Nephron progenitor cell (in vitro differentiated cells): ENCODE measurements around the gene MYL9.
A peak's percentile ranks its signal among the peaks of the same experiment; 100 is the strongest.

Experiments used
- DNase-seq: peaks from one replicate; pipeline ENCODE4 v3.0.0; 2021
- H3K27ac Mint-ChIP-seq: 2 replicates; pipeline ENCODE4 v1.8.0; 2021; ENCODE audit warnings: mild to moderate bottlenecking, moderate library complexity, mixed read lengths
- H3K27me3 Mint-ChIP-seq: 2 replicates; pipeline ENCODE4 v1.8.0; 2021; ENCODE audit warnings: mild to moderate bottlenecking, low read depth, mixed read lengths; ENCODE audit not compliant: poor library complexity
- H3K36me3 Mint-ChIP-seq: 2 replicates; pipeline ENCODE4 v1.8.0; 2021; ENCODE audit warnings: low read depth, mixed read lengths
- H3K4me1 Mint-ChIP-seq: 2 replicates; pipeline ENCODE4 v1.8.0; 2021; ENCODE audit warnings: mixed read lengths
- H3K4me3 Mint-ChIP-seq: 2 replicates; pipeline ENCODE4 v1.8.0; 2021; ENCODE audit warnings: mild to moderate bottlenecking, moderate library complexity, mixed read lengths
- H3K9me3 Mint-ChIP-seq: 2 replicates; pipeline ENCODE4 v1.8.0; 2021; ENCODE audit warnings: mild to moderate bottlenecking, moderate library complexity, mixed read lengths
- TF ChIP-seq, protein P1 (sequence below): fragments of 200-600 bp; sonication (generic); IDR thresholded peaks from 2 replicates; pipeline ENCODE4 v1.5.0; 2021; ENCODE audit warnings: antibody characterized with exemption

MYL9 gene

DNA sequence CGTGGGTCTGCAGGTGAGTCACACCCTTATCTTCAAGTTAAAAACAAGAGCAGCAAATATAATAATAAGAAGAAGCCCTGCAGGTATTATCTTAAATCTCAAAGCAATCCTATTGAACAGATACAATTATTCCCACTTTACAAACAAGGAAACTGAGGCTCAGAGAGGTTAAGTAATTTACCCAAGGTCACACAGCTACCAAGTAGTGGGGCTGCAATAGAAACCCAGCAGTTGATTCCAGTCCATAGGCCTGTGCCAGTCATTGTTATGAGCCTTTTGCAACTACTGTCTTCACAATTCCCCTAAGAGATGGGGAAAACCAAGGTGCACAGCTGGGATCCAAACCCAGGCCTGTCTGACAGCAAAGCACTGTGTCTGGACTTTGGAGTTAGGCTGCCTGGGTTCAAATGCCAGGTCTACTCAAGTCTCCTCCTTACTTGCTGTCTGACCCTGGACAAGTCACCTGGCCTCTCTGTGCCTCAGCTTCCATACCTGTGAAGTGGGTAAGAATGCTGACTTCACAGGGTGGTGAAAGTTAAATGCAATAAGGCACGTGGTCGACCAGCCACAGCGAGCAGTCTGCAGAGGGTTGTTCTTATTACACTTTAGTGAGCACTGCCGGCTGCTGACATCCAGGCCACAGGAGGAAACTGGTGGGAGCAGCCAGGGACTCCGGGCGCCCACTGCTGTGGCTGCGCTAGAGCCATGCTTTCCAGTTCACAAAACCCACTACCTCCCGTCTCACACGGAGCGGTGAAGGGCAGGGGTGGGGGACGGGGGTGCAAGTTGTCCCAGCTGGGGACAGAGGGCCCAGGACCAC is 6.1 kb downstream of the MYL9 start:
- no peak for DNase-seq
- Mint-ChIP-seq H3K27me3 (peaks cover 3% of the 10 kb centered on the region), H3K36me3 (peaks cover 15% of the 10 kb centered on the region), H3K4me3 (no peak overlapping the region), H3K9me3 (no peaks in the 10 kb centered on the region), H3K27ac (peak overlapping the region; percentile 72), H3K4me1 (peaks cover 44% of the 10 kb centered on the region)
- TF ChIP-seq, protein P1, sequence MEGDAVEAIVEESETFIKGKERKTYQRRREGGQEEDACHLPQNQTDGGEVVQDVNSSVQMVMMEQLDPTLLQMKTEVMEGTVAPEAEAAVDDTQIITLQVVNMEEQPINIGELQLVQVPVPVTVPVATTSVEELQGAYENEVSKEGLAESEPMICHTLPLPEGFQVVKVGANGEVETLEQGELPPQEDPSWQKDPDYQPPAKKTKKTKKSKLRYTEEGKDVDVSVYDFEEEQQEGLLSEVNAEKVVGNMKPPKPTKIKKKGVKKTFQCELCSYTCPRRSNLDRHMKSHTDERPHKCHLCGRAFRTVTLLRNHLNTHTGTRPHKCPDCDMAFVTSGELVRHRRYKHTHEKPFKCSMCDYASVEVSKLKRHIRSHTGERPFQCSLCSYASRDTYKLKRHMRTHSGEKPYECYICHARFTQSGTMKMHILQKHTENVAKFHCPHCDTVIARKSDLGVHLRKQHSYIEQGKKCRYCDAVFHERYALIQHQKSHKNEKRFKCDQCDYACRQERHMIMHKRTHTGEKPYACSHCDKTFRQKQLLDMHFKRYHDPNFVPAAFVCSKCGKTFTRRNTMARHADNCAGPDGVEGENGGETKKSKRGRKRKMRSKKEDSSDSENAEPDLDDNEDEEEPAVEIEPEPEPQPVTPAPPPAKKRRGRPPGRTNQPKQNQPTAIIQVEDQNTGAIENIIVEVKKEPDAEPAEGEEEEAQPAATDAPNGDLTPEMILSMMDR: no peak

- peaks cover 15% of the 10 kb centered on the region for H3K36me3 Mint-ChIP-seq
- H3K4me3 Mint-ChIP-seq: no peak overlapping the region
- peak overlapping the region; percentile 44 for H3K27ac Mint-ChIP-seq
- no peaks in the 10 kb centered on the region for H3K9me3 Mint-ChIP-seq
- TF ChIP-seq, protein P1: no peak
- DNase-seq: peak; percentile 27
- H3K27me3 Mint-ChIP-seq: peaks cover 3% of the 10 kb centered on the region
- peaks cover 38% of the 10 kb centered on the region for H3K4me1 Mint-ChIP-seq
Observed at GRCh38 chr20:36548006-36548315, 6.6 kb downstream of the MYL9 start.

- no peak for DNase-seq
- H3K36me3 Mint-ChIP-seq: peaks cover 10% of the 10 kb centered on the region
- H3K27me3 Mint-ChIP-seq: peaks cover 6% of the 10 kb centered on the region
- TF ChIP-seq, protein P1: no peak
- peak overlapping the region; percentile 44 for H3K27ac Mint-ChIP-seq
- H3K9me3 Mint-ChIP-seq: no peaks in the 10 kb centered on the region
- no peak overlapping the region for H3K4me3 Mint-ChIP-seq
- H3K4me1 Mint-ChIP-seq: peaks cover 28% of the 10 kb centered on the region
Observed at GRCh38 chr20:36548704-36549627, 7.6 kb downstream of the MYL9 start.

DNA sequence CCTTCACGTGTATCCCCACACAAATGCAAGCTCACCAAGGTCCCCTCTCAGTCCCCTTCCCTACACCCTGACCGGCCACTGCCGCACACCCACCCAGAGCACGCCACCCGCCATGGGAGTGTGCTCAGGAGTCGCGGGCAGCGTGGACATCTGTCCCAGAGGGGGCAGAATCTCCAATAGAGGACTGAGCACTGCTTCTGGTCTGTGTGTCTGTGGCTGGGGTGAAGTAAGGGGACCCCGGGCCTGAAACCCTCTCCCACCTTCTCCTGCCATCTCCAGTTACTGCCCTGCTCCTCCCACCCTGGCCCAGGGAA is 8.3 kb downstream of the MYL9 start:
- TF ChIP-seq, protein P1: no peak
- H3K27ac Mint-ChIP-seq: no peak overlapping the region
- no peak for DNase-seq
- no peak overlapping the region for H3K4me3 Mint-ChIP-seq
- H3K4me1 Mint-ChIP-seq: peaks cover 24% of the 10 kb centered on the region
- no peaks in the 10 kb centered on the region for H3K9me3 Mint-ChIP-seq
- H3K36me3 Mint-ChIP-seq: peaks cover 6% of the 10 kb centered on the region
- peaks cover 6% of the 10 kb centered on the region for H3K27me3 Mint-ChIP-seq

DNA sequence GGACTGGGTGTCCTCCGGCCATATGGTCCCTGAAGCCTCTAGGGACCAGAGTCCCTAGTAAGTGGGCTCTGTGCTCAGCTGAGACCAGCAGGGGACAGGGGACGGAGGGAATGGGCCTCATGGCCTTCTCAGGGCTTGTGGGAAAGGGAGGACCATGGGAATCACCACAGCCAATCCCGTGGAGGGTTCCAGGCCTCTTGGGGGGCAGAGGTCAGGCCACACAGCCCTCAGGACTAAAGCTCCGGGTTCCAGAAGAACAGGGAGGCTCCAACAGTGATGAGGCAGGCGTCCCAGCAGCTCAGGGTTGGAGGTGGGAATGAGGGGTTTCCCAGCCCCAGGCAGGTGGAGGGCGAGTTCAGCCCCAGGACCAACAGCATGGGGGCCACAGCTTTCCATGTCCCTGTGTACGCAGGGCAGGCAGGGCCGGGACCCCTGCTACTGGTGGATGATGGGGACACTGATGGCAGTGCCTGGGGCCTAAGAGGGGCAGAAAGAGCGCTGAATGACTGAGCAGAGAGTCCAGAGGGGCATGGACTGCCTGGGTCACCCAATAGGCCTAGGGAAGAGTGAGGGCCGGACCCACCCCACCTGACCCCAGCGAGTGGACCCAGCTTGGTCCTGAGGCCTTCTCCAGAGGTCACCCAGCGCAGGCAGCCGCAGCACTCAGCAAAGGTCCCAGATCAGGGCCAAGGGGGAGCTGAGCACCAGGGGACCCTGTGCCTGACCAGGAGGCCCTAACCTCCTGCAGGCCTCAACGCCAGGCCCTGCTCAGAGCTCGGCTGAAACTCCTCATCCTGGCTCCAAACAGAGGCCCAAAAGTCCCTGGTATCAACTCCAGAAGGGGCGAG is 8.8 kb downstream of the MYL9 start:
- TF ChIP-seq, protein P1: no peak
- peaks cover 19% of the 10 kb centered on the region for H3K4me1 Mint-ChIP-seq
- no peak for DNase-seq
- H3K9me3 Mint-ChIP-seq: no peaks in the 10 kb centered on the region
- H3K4me3 Mint-ChIP-seq: no peak overlapping the region
- peaks cover under 1% of the 10 kb centered on the region for H3K36me3 Mint-ChIP-seq
- peak overlapping the region; percentile 83 for H3K27ac Mint-ChIP-seq
- H3K27me3 Mint-ChIP-seq: peaks cover 6% of the 10 kb centered on the region
